ENCODE data around the gene RHBDL2. TPM values are rescaled to one million over a fixed set of nuclear protein-coding genes. Genes with fewer than 3 reads are reported as not detected.
"Not testable (repeated sequence)": the region's sequence is repeated elsewhere in the genome, so short reads cannot be mapped to it uniquely, and the experiment has no call there.

The RHBDL2 gene
- total RNA-seq, 1 donor from 2014 or later = not detected

DNA sequence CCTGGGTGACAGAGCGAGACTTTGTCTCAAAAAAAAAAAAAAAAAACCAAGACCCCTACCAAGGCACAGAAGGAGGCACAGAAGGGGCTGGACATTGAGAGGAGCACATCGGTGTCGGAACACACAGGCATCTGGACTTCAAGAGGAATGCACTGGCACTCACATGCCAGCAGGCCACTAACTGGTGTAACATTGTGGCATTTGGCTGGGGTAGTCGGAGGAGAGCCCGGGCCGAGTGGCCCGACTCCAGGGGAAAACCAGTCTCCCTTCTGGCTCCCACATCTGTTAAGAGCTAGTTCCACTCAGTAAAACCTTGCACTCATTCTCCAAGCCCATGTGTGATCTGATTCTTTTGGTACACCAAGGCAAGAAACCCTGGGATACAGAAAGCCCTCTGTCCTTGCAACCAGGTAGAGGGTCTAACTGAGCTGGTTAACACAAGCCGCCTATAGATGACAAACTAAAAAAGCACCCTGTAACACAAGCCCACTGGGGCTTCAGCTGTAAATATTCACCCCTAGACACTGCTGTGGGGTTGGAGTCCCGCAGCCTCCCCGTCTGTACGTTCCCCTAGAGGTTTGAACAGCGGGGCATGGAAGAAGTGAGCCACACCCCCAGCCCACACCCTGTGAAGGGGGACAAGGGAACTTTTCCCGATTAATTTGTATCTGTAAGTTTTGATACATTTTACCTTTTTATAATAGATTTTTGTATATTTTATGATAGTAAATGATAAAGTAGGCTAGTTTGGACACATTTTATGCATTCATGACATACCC, 32.2 kb upstream of the RHBDL2 start:
- DNase-seq (ENCODE audit: extremely low spot score, unreplicated experiment) = no peak
- Mint-ChIP-seq H3K27ac (ENCODE audit: unreplicated experiment) (no peak overlapping the region), H3K4me1 (ENCODE audit: unreplicated experiment) (no peaks in the 10 kb centered on the region), H3K4me3 (ENCODE audit: unreplicated experiment) (no peak overlapping the region), H3K9me3 (ENCODE audit: unreplicated experiment) (no peaks in the 10 kb centered on the region), H3K27me3 (ENCODE audit: unreplicated experiment) (no peaks in the 10 kb centered on the region), H3K36me3 (ENCODE audit: unreplicated experiment) (no peaks in the 10 kb centered on the region)
- TF ChIP-seq, protein P1, sequence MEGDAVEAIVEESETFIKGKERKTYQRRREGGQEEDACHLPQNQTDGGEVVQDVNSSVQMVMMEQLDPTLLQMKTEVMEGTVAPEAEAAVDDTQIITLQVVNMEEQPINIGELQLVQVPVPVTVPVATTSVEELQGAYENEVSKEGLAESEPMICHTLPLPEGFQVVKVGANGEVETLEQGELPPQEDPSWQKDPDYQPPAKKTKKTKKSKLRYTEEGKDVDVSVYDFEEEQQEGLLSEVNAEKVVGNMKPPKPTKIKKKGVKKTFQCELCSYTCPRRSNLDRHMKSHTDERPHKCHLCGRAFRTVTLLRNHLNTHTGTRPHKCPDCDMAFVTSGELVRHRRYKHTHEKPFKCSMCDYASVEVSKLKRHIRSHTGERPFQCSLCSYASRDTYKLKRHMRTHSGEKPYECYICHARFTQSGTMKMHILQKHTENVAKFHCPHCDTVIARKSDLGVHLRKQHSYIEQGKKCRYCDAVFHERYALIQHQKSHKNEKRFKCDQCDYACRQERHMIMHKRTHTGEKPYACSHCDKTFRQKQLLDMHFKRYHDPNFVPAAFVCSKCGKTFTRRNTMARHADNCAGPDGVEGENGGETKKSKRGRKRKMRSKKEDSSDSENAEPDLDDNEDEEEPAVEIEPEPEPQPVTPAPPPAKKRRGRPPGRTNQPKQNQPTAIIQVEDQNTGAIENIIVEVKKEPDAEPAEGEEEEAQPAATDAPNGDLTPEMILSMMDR (IDR thresholded peaks at IDR 0.05) = no peak

DNA sequence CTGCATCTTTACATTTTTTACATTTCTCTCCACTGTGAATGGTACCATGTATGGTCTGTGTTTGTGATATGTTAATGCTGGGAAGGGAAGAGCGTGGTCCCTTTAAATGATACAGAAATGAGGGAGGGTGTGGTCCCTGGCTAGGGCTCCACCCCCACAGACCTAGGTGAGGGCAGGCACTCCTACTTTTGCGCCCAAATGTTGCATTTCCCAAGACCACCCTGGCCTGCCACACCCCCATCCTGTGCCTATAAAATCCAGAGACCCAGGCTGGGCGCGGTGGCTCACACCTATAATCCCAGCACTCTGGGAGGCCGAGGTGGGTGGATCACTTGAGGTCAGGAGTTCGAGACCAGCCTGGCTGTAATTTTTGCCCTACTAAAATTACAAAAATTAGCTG, 31.5 kb upstream of the RHBDL2 start:
- H3K9me3 Mint-ChIP-seq (ENCODE audit: unreplicated experiment); H3K4me3 Mint-ChIP-seq (ENCODE audit: unreplicated experiment); H3K27ac Mint-ChIP-seq (ENCODE audit: unreplicated experiment); H3K27me3 Mint-ChIP-seq (ENCODE audit: unreplicated experiment); H3K4me1 Mint-ChIP-seq (ENCODE audit: unreplicated experiment); H3K36me3 Mint-ChIP-seq (ENCODE audit: unreplicated experiment); DNase-seq (ENCODE audit: extremely low spot score, unreplicated experiment): not testable (repeated sequence)

DNA sequence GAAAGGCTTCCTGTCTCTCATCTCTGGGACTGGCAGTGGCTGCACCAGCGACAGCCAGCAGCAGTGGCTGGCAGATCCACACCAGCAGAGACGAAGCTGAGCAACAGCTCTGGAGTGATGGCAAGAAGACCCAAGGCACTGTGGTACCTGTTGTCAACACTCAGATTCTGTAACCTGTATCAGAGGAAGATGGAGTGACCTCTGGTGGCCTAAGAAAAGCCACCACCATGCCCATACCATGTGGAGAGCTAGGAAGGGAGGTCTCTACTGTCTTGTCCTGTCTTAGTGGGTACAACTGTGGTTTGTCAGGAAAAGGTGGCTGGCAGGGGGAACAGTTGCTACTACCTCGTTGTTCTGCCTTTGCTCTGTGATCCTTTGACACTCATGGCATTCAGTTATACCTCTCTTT, 22.5 kb upstream of the RHBDL2 start:
- no peak for DNase-seq (ENCODE audit: extremely low spot score, unreplicated experiment)
- TF ChIP-seq, protein P1 (IDR thresholded peaks at IDR 0.05) = no peak
- no peaks in the 10 kb centered on the region for H3K4me1 Mint-ChIP-seq (ENCODE audit: unreplicated experiment)
- no peaks in the 10 kb centered on the region for H3K9me3 Mint-ChIP-seq (ENCODE audit: unreplicated experiment)
- no peak overlapping the region for H3K27ac Mint-ChIP-seq (ENCODE audit: unreplicated experiment)
- H3K36me3 Mint-ChIP-seq (ENCODE audit: unreplicated experiment) = no peaks in the 10 kb centered on the region
- no peaks in the 10 kb centered on the region for H3K27me3 Mint-ChIP-seq (ENCODE audit: unreplicated experiment)
- H3K4me3 Mint-ChIP-seq (ENCODE audit: unreplicated experiment) = no peak overlapping the region

DNA sequence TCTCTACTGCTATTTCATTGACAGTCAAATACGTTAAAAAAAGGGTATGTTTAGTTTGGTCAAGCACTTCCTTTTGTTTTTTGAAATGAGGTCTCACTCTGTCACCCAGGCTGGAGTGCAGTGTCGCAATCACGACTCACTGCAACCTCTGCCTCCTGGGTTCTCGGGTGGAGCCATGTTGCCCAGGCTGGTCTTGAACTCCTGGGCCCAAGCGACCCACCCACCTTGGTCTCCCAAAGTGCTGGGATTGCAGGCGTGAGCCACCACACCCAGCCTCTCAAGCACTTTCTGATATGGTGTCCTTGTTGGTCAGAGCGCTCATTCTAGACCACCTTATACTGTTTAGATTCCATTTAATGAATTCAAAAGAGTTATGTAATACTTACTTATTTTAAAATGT, 20.9 kb upstream of the RHBDL2 start:
- Mint-ChIP-seq H3K9me3 (ENCODE audit: unreplicated experiment) (no peaks in the 10 kb centered on the region), H3K27me3 (ENCODE audit: unreplicated experiment) (no peaks in the 10 kb centered on the region), H3K36me3 (ENCODE audit: unreplicated experiment) (no peaks in the 10 kb centered on the region), H3K4me1 (ENCODE audit: unreplicated experiment) (no peaks in the 10 kb centered on the region), H3K27ac (ENCODE audit: unreplicated experiment) (no peak overlapping the region), H3K4me3 (ENCODE audit: unreplicated experiment) (no peak overlapping the region)
- no peak for DNase-seq (ENCODE audit: extremely low spot score, unreplicated experiment)
- TF ChIP-seq, protein P1 (IDR thresholded peaks at IDR 0.05) = no peak

DNA sequence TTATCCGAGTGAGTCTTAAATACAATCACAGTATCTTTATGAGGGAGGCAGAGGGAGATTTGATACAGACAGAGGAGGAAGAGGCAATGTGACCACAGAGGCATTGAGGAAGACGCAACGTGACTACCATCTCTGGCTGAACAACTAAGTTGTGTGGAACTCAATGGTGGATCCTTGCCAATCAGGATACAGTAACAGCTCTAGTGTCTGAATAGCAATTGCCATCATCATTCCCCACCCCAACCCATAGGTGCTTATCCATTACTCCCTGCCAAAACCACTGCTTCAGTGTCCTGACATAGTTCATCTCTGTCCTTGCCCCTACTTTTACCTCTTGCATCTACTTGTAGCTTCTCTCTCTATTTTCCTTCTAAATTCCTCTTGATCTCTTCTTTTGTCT, 20.5 kb upstream of the RHBDL2 start:
- no peaks in the 10 kb centered on the region for H3K4me1 Mint-ChIP-seq (ENCODE audit: unreplicated experiment)
- no peaks in the 10 kb centered on the region for H3K9me3 Mint-ChIP-seq (ENCODE audit: unreplicated experiment)
- no peaks in the 10 kb centered on the region for H3K36me3 Mint-ChIP-seq (ENCODE audit: unreplicated experiment)
- H3K27me3 Mint-ChIP-seq (ENCODE audit: unreplicated experiment) = no peaks in the 10 kb centered on the region
- TF ChIP-seq, protein P1 (IDR thresholded peaks at IDR 0.05) = no peak
- no peak for DNase-seq (ENCODE audit: extremely low spot score, unreplicated experiment)
- H3K4me3 Mint-ChIP-seq (ENCODE audit: unreplicated experiment) = no peak overlapping the region
- H3K27ac Mint-ChIP-seq (ENCODE audit: unreplicated experiment) = no peak overlapping the region
